Activated CD4-positive, CD25-positive, alpha-beta regulatory T cell (primary cell): ENCODE measurements around the gene SLC39A11.
"Not testable (repeated sequence)": the region's sequence is repeated elsewhere in the genome, so short reads cannot be mapped to it uniquely, and the experiment has no call there.

Source experiments
- DNase-seq, 4 experiments: peaks; one replicate each; lab custom pipeline; 2025; lab: John Stamatoyannopoulos, UW

SLC39A11 gene

GRCh38 chr17:73071066-73071999 is 21.2 kb downstream of the SLC39A11 start:
- no peak for DNase-seq

GRCh38 chr17:73069841-73070240 is 22.6 kb downstream of the SLC39A11 start:
- no peak for DNase-seq

GRCh38 chr17:73069164-73069770 is 23.2 kb downstream of the SLC39A11 start:
- DNase-seq, result no peak

- no peak for DNase-seq
Observed at GRCh38 chr17:73068322-73069153, 23.9 kb downstream of the SLC39A11 start.

GRCh38 chr17:73067699-73068098 is 24.8 kb downstream of the SLC39A11 start:
- DNase-seq, result not testable (repeated sequence)

GRCh38 chr17:73067075-73067474 is 25.4 kb downstream of the SLC39A11 start:
- no peak for DNase-seq

GRCh38 chr17:73066148-73066884 is 26.2 kb downstream of the SLC39A11 start:
- DNase-seq, result no peak

GRCh38 chr17:73065376-73065775 is 27.1 kb downstream of the SLC39A11 start:
- DNase-seq, result no peak

- no peak for DNase-seq
Observed at GRCh38 chr17:73064084-73064938, 28.2 kb downstream of the SLC39A11 start.

GRCh38 chr17:73062726-73063125 is 29.8 kb downstream of the SLC39A11 start:
- DNase-seq, result no peak

- DNase-seq, result no peak
Observed at GRCh38 chr17:73061161-73061560, 31.3 kb downstream of the SLC39A11 start.

- DNase-seq, result no peak
Observed at GRCh38 chr17:73060721-73061120, 31.8 kb downstream of the SLC39A11 start.

GRCh38 chr17:73059713-73060112 is 32.8 kb downstream of the SLC39A11 start:
- DNase-seq, result not testable (repeated sequence)

- DNase-seq, result no peak
Observed at GRCh38 chr17:73058022-73058421, 34.5 kb downstream of the SLC39A11 start.

GRCh38 chr17:73057196-73057595 is 35.3 kb downstream of the SLC39A11 start:
- DNase-seq, result no peak

GRCh38 chr17:73052923-73053322 is 39.6 kb downstream of the SLC39A11 start:
- DNase-seq, result no peak

GRCh38 chr17:73050797-73051196 is 41.7 kb downstream of the SLC39A11 start:
- no peak for DNase-seq

- DNase-seq, result no peak
Observed at GRCh38 chr17:73048170-73048569, 44.3 kb downstream of the SLC39A11 start.

- DNase-seq, result no peak
Observed at GRCh38 chr17:73045724-73046123, 46.8 kb downstream of the SLC39A11 start.

GRCh38 chr17:73043686-73044581 is 48.6 kb downstream of the SLC39A11 start:
- no peak for DNase-seq
